Endothelial cell of umbilical vein (primary cell): ENCODE results near the gene EPB41L2. TPM values are rescaled to one million over a fixed set of nuclear protein-coding genes. Genes with fewer than 3 reads are reported as not detected.

Source experiments
- BruUV-seq: library from RNA; stranded (reverse); fragments of 400-500 nt; replicated peaks from 2 replicates; lab custom pipeline; 2021; lab: Mats Ljungman, UMichigan
- CTCF ChIA-PET: fragments of 300-600, 350-600 bp; sonication (Branson Sonifier 250); formaldehyde crosslinking; loops from one replicate; lab custom pipeline; 2021; ENCODE audit warnings: antibody characterized with exemption, inconsistent platforms; lab: Charles Lee
- POLR2A ChIA-PET: fragments of 300-600, 350-600 bp; sonication (Branson Sonifier 250); formaldehyde crosslinking; loops from one replicate; lab custom pipeline; 2021; ENCODE audit warnings: antibody characterized with exemption, inconsistent platforms; lab: Charles Lee
- DNase-seq: peaks from one replicate; pipeline ENCODE4 v3.0.0-alpha.2; 2011; ENCODE audit warnings: low read depth, low spot score
- FAIRE-seq: peaks from 2 replicates; lab custom pipeline; 2011; peaks lifted over from hg19 to GRCh38; lab: Jason Lieb, UNC
- H2AFZ ChIP-seq: 2 replicates; pipeline ENCODE4 v1.6.0; 2012; ENCODE audit warnings: low read depth, low read length, control low read depth, inconsistent platforms
- H3K27ac ChIP-seq: 2 replicates; pipeline ENCODE4 v1.5.1; 2011; ENCODE audit warnings: low read depth, mild to moderate bottlenecking, control low read depth, low read length, moderate library complexity; ENCODE audit not compliant: insufficient read depth
- H3K27me3 ChIP-seq, 2 experiments: 2 replicates each; pipeline versions ENCODE4 v1.6.0 to v1.6.1; 2011; ENCODE audit warnings: low read length in 2 of 2, mixed read lengths in 1 of 2; ENCODE audit not compliant: control insufficient read depth in 2 of 2, insufficient read depth in 2 of 2
- H3K36me3 ChIP-seq, 2 experiments: 2 replicates in 1 of 2; 3 replicates in 1 of 2; pipeline ENCODE4 v1.5.1; 2011; ENCODE audit warnings: low read length in 2 of 2, mild to moderate bottlenecking in 1 of 2, moderate library complexity in 1 of 2; ENCODE audit not compliant: control insufficient read depth in 2 of 2, insufficient read depth in 2 of 2; ENCODE audit errors: extremely low read depth in 1 of 2
- H3K4me1 ChIP-seq: 3 replicates; pipeline ENCODE4 v1.5.1; 2011; ENCODE audit warnings: mild to moderate bottlenecking, low read length; ENCODE audit not compliant: control insufficient read depth, insufficient read depth; ENCODE audit errors: extremely low read depth
- H3K4me2 ChIP-seq: 2 replicates; pipeline ENCODE4 v1.6.1; 2011; ENCODE audit warnings: low read length, control low read depth, mixed read lengths; ENCODE audit not compliant: insufficient read depth
- H3K4me3 ChIP-seq, 3 experiments: fragments of 200-600 bp in 1 of 3; sonication (generic), shearing (Covaris generic) in 1 of 3; replicated peaks in 1 of 3; 2 replicates each; pipeline ENCODE4 v1.5.1; 2011 to 2016; ENCODE audit warnings: control low read depth in 3 of 3, low read length in 3 of 3, mild to moderate bottlenecking in 2 of 3, inconsistent platforms in 1 of 3, low read depth in 1 of 3, moderate library complexity in 1 of 3; ENCODE audit not compliant: insufficient read depth in 1 of 3
- H3K79me2 ChIP-seq: 2 replicates; pipeline ENCODE4 v1.6.0; 2012; ENCODE audit warnings: low read length, inconsistent platforms; ENCODE audit not compliant: control insufficient read depth, insufficient read depth
- H3K9ac ChIP-seq: replicated peaks from 2 replicates; pipeline ENCODE3; 2011; ENCODE audit warnings: low read length, control low read depth; ENCODE audit not compliant: insufficient read depth; ENCODE audit errors: extremely low read depth
- H3K9me1 ChIP-seq: replicated peaks from 3 replicates; pipeline ENCODE4 v1.6.0; 2011; ENCODE audit warnings: mild to moderate bottlenecking, low read length; ENCODE audit not compliant: control insufficient read depth, insufficient read depth; ENCODE audit errors: extremely low read depth
- H3K9me3 ChIP-seq: replicated peaks from 2 replicates; pipeline ENCODE4 v1.5.1; 2012; ENCODE audit warnings: low read length, inconsistent platforms; ENCODE audit not compliant: control insufficient read depth, insufficient read depth
- H4K20me1 ChIP-seq: replicated peaks from 2 replicates; pipeline ENCODE3; 2011; ENCODE audit warnings: mild to moderate bottlenecking, low read length; ENCODE audit not compliant: control insufficient read depth, insufficient read depth; ENCODE audit errors: extremely low read depth
- FOS ChIP-seq: IDR thresholded peaks from 2 replicates; pipeline ENCODE4 v1.6.1; 2011; ENCODE audit warnings: mild to moderate bottlenecking, low read length, moderate library complexity, borderline replicate concordance; ENCODE audit not compliant: insufficient read depth
- GATA2 ChIP-seq: IDR thresholded peaks from 2 replicates; pipeline ENCODE4 v1.7.0; 2011; ENCODE audit warnings: low read depth, mild to moderate bottlenecking, moderate library complexity, mixed read lengths, low read length; ENCODE audit not compliant: insufficient read length, insufficient read depth
- JUN ChIP-seq: IDR thresholded peaks from 2 replicates; pipeline ENCODE4 v1.6.1; 2011; ENCODE audit warnings: borderline replicate concordance, low read depth; ENCODE audit not compliant: insufficient read length, insufficient read depth
- MYC ChIP-seq: IDR thresholded peaks from one replicate; pipeline ENCODE4 v1.6.1; 2011; ENCODE audit warnings: mild to moderate bottlenecking, low read depth, low read length
- POLR2A ChIP-seq: IDR thresholded peaks from 2 replicates; pipeline ENCODE4 v1.6.1; 2012; ENCODE audit warnings: low read depth, mild to moderate bottlenecking, control low read depth, low read length
- POLR2AphosphoS5 ChIP-seq: IDR thresholded peaks from 2 replicates; pipeline ENCODE4 v1.6.1; 2012; ENCODE audit warnings: low read depth, mild to moderate bottlenecking, control low read depth, low read length, moderate library complexity; ENCODE audit not compliant: insufficient read depth
- dilution Hi-C: fragments of 300-500 bp; cut with MboI; formaldehyde crosslinking; loops from one replicate; pipeline ENCODE4 v1.15.0; 2019; ENCODE audit warnings: low sequenced_read_pairs; ENCODE audit not compliant: extremely low pct_ligation_motif_present
- intact Hi-C: fragments of 100-400 bp; cut with micrococcal nuclease; formaldehyde crosslinking; loops from one replicate; pipeline ENCODE4 v1.10.0; 2022
- polyA plus RNA-seq, 4 experiments: library from polyadenylated mRNA; depleted of rRNA in 3 of 4; stranded (reverse) in 3 of 4; unstranded in 1 of 4; fragments of >200 nt; gene quantifications; 2 replicates each; pipeline versions ENCODE4 v1.2.1 to v1.2.3, GENCODE V29; 2011 to 2012; ENCODE audit warnings: missing spikeins in 1 of 4
- total RNA-seq: library from RNA; stranded (reverse); gene quantifications from 2 replicates; pipeline ENCODE4 v1.2.3, GENCODE V29; 2021
- TF ChIP-seq, protein P1 (sequence below), 2 donors: IDR thresholded peaks; 1 replicate in 1 of 2; 2 replicates in 1 of 2; pipeline ENCODE4 v1.5.1; 2011; ENCODE audit warnings: low read length in 2 of 2, mild to moderate bottlenecking in 2 of 2, moderate library complexity in 2 of 2, control low read depth in 1 of 2, inconsistent platforms in 1 of 2, low read depth in 1 of 2; ENCODE audit not compliant: insufficient read depth in 1 of 2; ENCODE audit errors: extremely low read depth in 1 of 2
- TF ChIP-seq, protein P2 (sequence below): IDR thresholded peaks from 2 replicates; pipeline ENCODE4 v1.6.1; 2011; ENCODE audit not compliant: insufficient read depth, insufficient read length

The EPB41L2 gene
- total and polyA plus RNA-seq, 2 donors (not counting 3 experiments of a cell fraction or from before 2014, with no cell fraction given) = 26.5 to 87.7 TPM

DNA sequence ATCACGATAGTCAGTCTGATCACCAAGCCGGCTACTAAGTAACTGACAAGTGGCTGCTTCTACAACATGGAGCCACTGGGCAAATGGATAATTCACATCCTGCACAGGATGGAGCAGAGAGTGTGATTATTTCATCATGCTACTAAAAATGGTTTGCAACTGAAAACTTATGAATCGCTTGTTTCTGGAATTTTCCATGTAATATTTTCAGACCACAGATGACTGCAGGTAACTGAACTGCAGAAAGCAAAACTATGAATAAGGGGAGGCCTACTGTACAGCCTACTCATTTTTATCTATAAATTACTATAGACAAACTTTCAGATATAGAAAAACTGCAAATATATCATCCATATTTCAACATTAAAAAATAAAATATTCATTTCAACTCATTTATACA, 91.5 kb downstream of the EPB41L2 start:
- FAIRE-seq (no peak), DNase-seq (no peak)
- dilution Hi-C loops = no loop called here
- H3K4me3 ChIP-seq = no peak overlapping the region
- H3K4me2 ChIP-seq = no peak overlapping the region
- H3K27ac ChIP-seq = no peak overlapping the region
- no peak for TF ChIP-seq MYC
- no peak for TF ChIP-seq GATA2
- TF ChIP-seq POLR2AphosphoS5 = no peak
- TF ChIP-seq, protein P1, sequence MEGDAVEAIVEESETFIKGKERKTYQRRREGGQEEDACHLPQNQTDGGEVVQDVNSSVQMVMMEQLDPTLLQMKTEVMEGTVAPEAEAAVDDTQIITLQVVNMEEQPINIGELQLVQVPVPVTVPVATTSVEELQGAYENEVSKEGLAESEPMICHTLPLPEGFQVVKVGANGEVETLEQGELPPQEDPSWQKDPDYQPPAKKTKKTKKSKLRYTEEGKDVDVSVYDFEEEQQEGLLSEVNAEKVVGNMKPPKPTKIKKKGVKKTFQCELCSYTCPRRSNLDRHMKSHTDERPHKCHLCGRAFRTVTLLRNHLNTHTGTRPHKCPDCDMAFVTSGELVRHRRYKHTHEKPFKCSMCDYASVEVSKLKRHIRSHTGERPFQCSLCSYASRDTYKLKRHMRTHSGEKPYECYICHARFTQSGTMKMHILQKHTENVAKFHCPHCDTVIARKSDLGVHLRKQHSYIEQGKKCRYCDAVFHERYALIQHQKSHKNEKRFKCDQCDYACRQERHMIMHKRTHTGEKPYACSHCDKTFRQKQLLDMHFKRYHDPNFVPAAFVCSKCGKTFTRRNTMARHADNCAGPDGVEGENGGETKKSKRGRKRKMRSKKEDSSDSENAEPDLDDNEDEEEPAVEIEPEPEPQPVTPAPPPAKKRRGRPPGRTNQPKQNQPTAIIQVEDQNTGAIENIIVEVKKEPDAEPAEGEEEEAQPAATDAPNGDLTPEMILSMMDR (IDR thresholded peaks at IDR 0.05; ENCODE audit: extremely low read depth in 1 of 2, insufficient read depth in 1 of 2, low read depth in 1 of 2, low read length in 2 of 2) = no peak
- no peak for TF ChIP-seq JUN
- no peak for TF ChIP-seq FOS
- no peak for TF ChIP-seq POLR2A
- TF ChIP-seq, protein P2, sequence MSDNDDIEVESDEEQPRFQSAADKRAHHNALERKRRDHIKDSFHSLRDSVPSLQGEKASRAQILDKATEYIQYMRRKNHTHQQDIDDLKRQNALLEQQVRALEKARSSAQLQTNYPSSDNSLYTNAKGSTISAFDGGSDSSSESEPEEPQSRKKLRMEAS = no peak
- no peaks in the 10 kb centered on the region for H3K9me3 ChIP-seq
- CTCF ChIA-PET = no interaction called here
- no peaks in the 10 kb centered on the region for H3K9me1 ChIP-seq
- peaks cover 43% of the 10 kb centered on the region for H3K79me2 ChIP-seq
- BruUV-seq = no TSS peak
- intact Hi-C loops = no loop called here
- POLR2A ChIA-PET = no interaction called here
- no peaks in the 10 kb centered on the region for H3K36me3 ChIP-seq
- no peaks in the 10 kb centered on the region for H4K20me1 ChIP-seq
- H2AFZ ChIP-seq = no peak overlapping the region
- H3K4me1 ChIP-seq = peaks cover 15% of the 10 kb centered on the region
- no peaks in the 10 kb centered on the region for H3K27me3 ChIP-seq
- no peak overlapping the region for H3K9ac ChIP-seq
